HepG2 (cell line): ENCODE results near the gene PCNT. TPM values are rescaled to one million over a fixed set of nuclear protein-coding genes. Genes with fewer than 3 reads are reported as not detected.

Experiments
- ETV5 ChIP-seq: IDR thresholded peaks from 2 replicates; pipeline ENCODE4 v1.6.1; 2018; ENCODE audit warnings: missing biosample characterization, missing genetic modification reagents, inconsistent platforms, borderline replicate concordance
- FOXJ3 ChIP-seq: sonication (generic); formaldehyde crosslinking; IDR thresholded peaks from 2 replicates; pipeline ENCODE4 v1.4.0; 2020; ENCODE audit warnings: missing genetic modification reagents, mild to moderate bottlenecking, borderline replicate concordance
- MAFG ChIP-seq: sonication (generic); formaldehyde crosslinking; IDR thresholded peaks from 2 replicates; pipeline ENCODE4 v1.5.1; 2020; ENCODE audit warnings: mild to moderate bottlenecking, missing genetic modification reagents
- MLLT10 ChIP-seq: sonication (generic); formaldehyde crosslinking; IDR thresholded peaks from 2 replicates; pipeline ENCODE4 v1.4.0; 2020; ENCODE audit warnings: missing genetic modification reagents
- MNT ChIP-seq: fragments of 450-650 bp; IDR thresholded peaks from 2 replicates; pipeline ENCODE4 v1.6.1; 2016
- RBM39 ChIP-seq: fragments of 200-400 bp; formaldehyde crosslinking; IDR thresholded peaks from one replicate; pipeline ENCODE4 v1.6.1; 2018; ENCODE audit warnings: antibody characterized with exemption, mild to moderate bottlenecking, low read depth, low read length; ENCODE audit not compliant: poor library complexity, severe bottlenecking
- SALL2 ChIP-seq: sonication (generic); formaldehyde crosslinking; IDR thresholded peaks from 2 replicates; pipeline ENCODE4 v1.8.1; 2023; ENCODE audit warnings: mild to moderate bottlenecking, missing genetic modification reagents, inconsistent platforms
- SMAD9 ChIP-seq: sonication (generic); formaldehyde crosslinking; IDR thresholded peaks from 2 replicates; pipeline ENCODE4 v1.5.1; 2020; ENCODE audit warnings: mild to moderate bottlenecking, missing genetic modification reagents
- SP2 ChIP-seq: sonication (generic); formaldehyde crosslinking; IDR thresholded peaks from 2 replicates; pipeline ENCODE4 v1.5.1; 2020; ENCODE audit warnings: mild to moderate bottlenecking, missing genetic modification reagents
- ZBTB3 ChIP-seq: sonication (generic); formaldehyde crosslinking; IDR thresholded peaks from 2 replicates; pipeline ENCODE4 v1.4.0; 2020; ENCODE audit warnings: low read depth, mild to moderate bottlenecking, moderate library complexity, missing genetic modification reagents, borderline replicate concordance
- ZBTB46 ChIP-seq: sonication (generic); formaldehyde crosslinking; IDR thresholded peaks from 2 replicates; pipeline ENCODE4 v1.4.0; 2020; ENCODE audit warnings: mild to moderate bottlenecking, missing genetic modification reagents, borderline replicate concordance
- ZBTB8A ChIP-seq: sonication (generic); formaldehyde crosslinking; IDR thresholded peaks from 2 replicates; pipeline ENCODE4 v1.4.0; 2020; ENCODE audit warnings: mild to moderate bottlenecking, low read depth, missing genetic modification reagents, borderline replicate concordance
- ZFP36L2 ChIP-seq: sonication (generic); formaldehyde crosslinking; IDR thresholded peaks from 2 replicates; pipeline ENCODE4 v1.4.0; 2020; ENCODE audit warnings: missing genetic modification reagents
- ZIK1 ChIP-seq: sonication (generic); formaldehyde crosslinking; IDR thresholded peaks from 2 replicates; pipeline ENCODE4 v1.5.0; 2020; ENCODE audit warnings: mild to moderate bottlenecking, low read depth, missing genetic modification reagents, borderline replicate concordance
- ZNF12 ChIP-seq: sonication (generic); formaldehyde crosslinking; IDR thresholded peaks from 2 replicates; pipeline ENCODE4 v1.5.0; 2020; ENCODE audit warnings: missing genetic modification reagents
- ZNF138 ChIP-seq: sonication (generic); formaldehyde crosslinking; IDR thresholded peaks from 2 replicates; pipeline ENCODE4 v1.5.0; 2020; ENCODE audit warnings: mild to moderate bottlenecking, low read depth, missing genetic modification reagents
- ZNF275 ChIP-seq: sonication (generic); formaldehyde crosslinking; IDR thresholded peaks from 2 replicates; pipeline ENCODE4 v1.8.0; 2022; ENCODE audit warnings: missing genetic modification reagents, mild to moderate bottlenecking, inconsistent platforms, borderline replicate concordance
- ZNF547 ChIP-seq: sonication (generic); formaldehyde crosslinking; IDR thresholded peaks from 2 replicates; pipeline ENCODE4 v1.5.1; 2020; ENCODE audit warnings: mild to moderate bottlenecking, missing genetic modification reagents
- ZNF569 ChIP-seq: sonication (generic); formaldehyde crosslinking; IDR thresholded peaks from 2 replicates; pipeline ENCODE4 v1.5.0; 2020; ENCODE audit warnings: mild to moderate bottlenecking, missing genetic modification reagents, moderate library complexity, borderline replicate concordance
- ZNF644 ChIP-seq: IDR thresholded peaks from 2 replicates; pipeline ENCODE4 v1.6.1; 2016; ENCODE audit warnings: low read depth
- ZNF670 ChIP-seq: sonication (generic); formaldehyde crosslinking; IDR thresholded peaks from 2 replicates; pipeline ENCODE4 v1.8.0; 2022; ENCODE audit warnings: mild to moderate bottlenecking, missing genetic modification reagents, borderline replicate concordance
- polyA plus RNA-seq, 8 experiments: library from polyadenylated mRNA; depleted of rRNA in 3 of 8; stranded (reverse) in 7 of 8; unstranded in 1 of 8; fragments of >200 nt; fragmentation: Illumina TruSeq in 4 of 8; extraction: Trizol in 4 of 8; gene quantifications; 2 replicates each; pipeline versions ENCODE4 v1.2.1 to v1.2.3, GENCODE V29; 2011 to 2016; ENCODE audit warnings: low read depth in 4 of 8, missing spikeins in 1 of 8, mixed read lengths in 1 of 8; ENCODE audit not compliant: insufficient read depth in 1 of 8
- total RNA-seq, 5 experiments: library from RNA; depleted of rRNA; stranded (reverse); fragments of >200 nt; fragmentation: Illumina TruSeq; extraction: Trizol; gene quantifications; 2 replicates each; pipeline ENCODE4 v1.2.3, GENCODE V29; 2016; ENCODE audit warnings: low read depth in 1 of 5
- TF ChIP-seq, protein P1 (sequence below): IDR thresholded peaks from 2 replicates; pipeline ENCODE4 v1.6.1; 2016; ENCODE audit warnings: low read depth, borderline replicate concordance
- TF ChIP-seq, protein P2 (sequence below): sonication (generic); formaldehyde crosslinking; IDR thresholded peaks from 2 replicates; pipeline ENCODE4 v1.5.1; 2020; ENCODE audit warnings: missing genetic modification reagents, mild to moderate bottlenecking, borderline replicate concordance

The PCNT gene
- total and polyA plus RNA-seq, 2 of the 13 experiments (the other 11 are each of a cell fraction or from before 2014, with no cell fraction given) = 5.6 to 12.4 TPM

- TF ChIP-seq ZIK1 = peak; percentile 6; the same call in 1 of the 2 replicates
- TF ChIP-seq MAFG = no peak
- TF ChIP-seq SMAD9 (CRISPR knock-in tag) = no peak
- TF ChIP-seq, protein P1, sequence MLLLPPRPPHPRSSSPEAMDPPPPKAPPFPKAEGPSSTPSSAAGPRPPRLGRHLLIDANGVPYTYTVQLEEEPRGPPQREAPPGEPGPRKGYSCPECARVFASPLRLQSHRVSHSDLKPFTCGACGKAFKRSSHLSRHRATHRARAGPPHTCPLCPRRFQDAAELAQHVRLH = no peak
- 0 out of 2 replicates have a peak, but pooled peaks have one; percentile 68 for TF ChIP-seq ZNF547 (CRISPR knock-in tag)
- 0 out of 2 replicates have a peak, but pooled peaks have one; percentile 44 for TF ChIP-seq MLLT10 (CRISPR knock-in tag)
- no peak for TF ChIP-seq ZBTB46 (CRISPR knock-in tag)
- TF ChIP-seq SALL2 = 0 out of 2 replicates have a peak, but pooled peaks have one; percentile 10
- no peak for TF ChIP-seq ZFP36L2 (CRISPR knock-in tag)
- TF ChIP-seq MNT = no peak
- no peak for TF ChIP-seq RBM39
- no peak for TF ChIP-seq ETV5
- TF ChIP-seq SP2 = no peak
- no peak for TF ChIP-seq ZNF670 (CRISPR knock-in tag)
- no peak for TF ChIP-seq ZNF275 (CRISPR knock-in tag)
- TF ChIP-seq ZNF12 (CRISPR knock-in tag) = no peak
- TF ChIP-seq ZNF138 (CRISPR knock-in tag) = no peak
- TF ChIP-seq ZNF569 (CRISPR knock-in tag) = no peak
- no peak for TF ChIP-seq ZBTB8A (CRISPR knock-in tag)
- TF ChIP-seq, protein P2, sequence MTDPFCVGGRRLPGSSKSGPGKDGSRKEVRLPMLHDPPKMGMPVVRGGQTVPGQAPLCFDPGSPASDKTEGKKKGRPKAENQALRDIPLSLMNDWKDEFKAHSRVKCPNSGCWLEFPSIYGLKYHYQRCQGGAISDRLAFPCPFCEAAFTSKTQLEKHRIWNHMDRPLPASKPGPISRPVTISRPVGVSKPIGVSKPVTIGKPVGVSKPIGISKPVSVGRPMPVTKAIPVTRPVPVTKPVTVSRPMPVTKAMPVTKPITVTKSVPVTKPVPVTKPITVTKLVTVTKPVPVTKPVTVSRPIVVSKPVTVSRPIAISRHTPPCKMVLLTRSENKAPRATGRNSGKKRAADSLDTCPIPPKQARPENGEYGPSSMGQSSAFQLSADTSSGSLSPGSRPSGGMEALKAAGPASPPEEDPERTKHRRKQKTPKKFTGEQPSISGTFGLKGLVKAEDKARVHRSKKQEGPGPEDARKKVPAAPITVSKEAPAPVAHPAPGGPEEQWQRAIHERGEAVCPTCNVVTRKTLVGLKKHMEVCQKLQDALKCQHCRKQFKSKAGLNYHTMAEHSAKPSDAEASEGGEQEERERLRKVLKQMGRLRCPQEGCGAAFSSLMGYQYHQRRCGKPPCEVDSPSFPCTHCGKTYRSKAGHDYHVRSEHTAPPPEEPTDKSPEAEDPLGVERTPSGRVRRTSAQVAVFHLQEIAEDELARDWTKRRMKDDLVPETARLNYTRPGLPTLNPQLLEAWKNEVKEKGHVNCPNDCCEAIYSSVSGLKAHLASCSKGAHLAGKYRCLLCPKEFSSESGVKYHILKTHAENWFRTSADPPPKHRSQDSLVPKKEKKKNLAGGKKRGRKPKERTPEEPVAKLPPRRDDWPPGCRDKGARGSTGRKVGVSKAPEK (CRISPR knock-in tag) = no peak
- no peak for TF ChIP-seq ZBTB3 (CRISPR knock-in tag)
- TF ChIP-seq FOXJ3 (CRISPR knock-in tag) = no peak
- no peak for TF ChIP-seq ZNF644 (CRISPR knock-in tag)
These were observed 133.9 kb downstream of the PCNT start (continued) for GRCh38 chr21:46457801-46458314.
